Sigmoid colon (tissue), 7 donors: Measurements from ENCODE around the gene HDGF. TPM values are rescaled to one million over a fixed set of nuclear protein-coding genes. Genes with fewer than 3 reads are reported as not detected.

ENCODE experiments used
- DNase-seq: peaks from one replicate; pipeline ENCODE4 v3.0.0-alpha.2; 2019
- H3K27ac ChIP-seq, 4 donors: fragments of 200-600 bp; sonication (generic); one replicate each; pipeline ENCODE4 v1.5.1; 2016 to 2019; ENCODE audit warnings: mild to moderate bottlenecking in 1 of 4
- H3K27me3 ChIP-seq, 3 donors: fragments of 200-600 bp; sonication (generic); one replicate each; pipeline ENCODE4 v1.5.1; 2019; ENCODE audit warnings: mild to moderate bottlenecking in 1 of 3
- H3K36me3 ChIP-seq, 4 donors: fragments of 200-600 bp; sonication (generic); one replicate each; pipeline ENCODE4 v1.5.1; 2016 to 2019
- H3K4me1 ChIP-seq, 4 donors: fragments of 200-600 bp; sonication (generic); one replicate each; pipeline ENCODE4 v1.5.1; 2017 to 2019
- H3K4me3 ChIP-seq, 4 donors: fragments of 200-600 bp; sonication (generic); one replicate each; pipeline ENCODE4 v1.5.1; 2017 to 2019; ENCODE audit warnings: mild to moderate bottlenecking in 2 of 4, moderate library complexity in 1 of 4
- H3K9me3 ChIP-seq, 4 donors: fragments of 200-600 bp in 3 of 4; sonication (generic) in 3 of 4; one replicate each; pipeline versions ENCODE4 v1.5.1 to v1.6.1; 2013 to 2019
- CTCF ChIP-seq, 4 experiments: fragments of 450-650 bp in 3 of 4; fragments of 200-600 bp in 1 of 4; IDR thresholded peaks; one replicate each; pipeline ENCODE4 v1.5.1; 2016 to 2019; ENCODE audit warnings: antibody characterized with exemption in 4 of 4, mild to moderate bottlenecking in 3 of 4, moderate library complexity in 2 of 4
- EP300 ChIP-seq, 4 donors: sonication (generic); formaldehyde crosslinking; IDR thresholded peaks; one replicate each; pipeline ENCODE4 v1.6.1; 2017; ENCODE audit warnings: antibody characterized with exemption in 4 of 4
- POLR2A ChIP-seq, 2 donors: fragments of 450-650 bp; IDR thresholded peaks; one replicate each; pipeline ENCODE4 v1.6.1; 2016; ENCODE audit warnings: antibody characterized with exemption in 2 of 2, mild to moderate bottlenecking in 2 of 2, moderate library complexity in 2 of 2
- POLR2AphosphoS5 ChIP-seq, 4 donors: sonication (generic); formaldehyde crosslinking; IDR thresholded peaks; one replicate each; pipeline ENCODE4 v1.6.1; 2017; ENCODE audit warnings: antibody characterized with exemption in 4 of 4
- WGBS, 2 donors: extraction: QIAGEN DNeasy Blood & Tissue Kit; methylation state at CpG; one replicate each; pipeline ENCODE4 v1.1.7; 2013; 5-methylcytosine and 5-hydroxymethylcytosine counted together
- intact Hi-C: fragments of 100-400 bp; cut with DNase I; formaldehyde crosslinking; loops from one replicate; pipeline ENCODE4 v1.15.1; 2023
- polyA plus RNA-seq, 3 donors: library from polyadenylated mRNA; stranded (reverse); fragments of 200-250 nt; gene quantifications; one replicate each; pipeline ENCODE4 v1.2.3, GENCODE V29; 2013
- total RNA-seq, 4 donors: library from RNA; depleted of rRNA; stranded (reverse); fragments of >200 nt; gene quantifications; one replicate each; pipeline ENCODE4 v1.1.0, GENCODE V29; 2016
- donor health status: healthy with polysubstance abuse.
- donor health status: Bipolar disorder and iron deficiency.
- donor health status: healthy.

The HDGF gene
- total and polyA plus RNA-seq, 7 donors: 108 to 297 (median 128) TPM

- H3K9me3 ChIP-seq: no peaks in the 10 kb centered on the region
- DNase-seq: peak; percentile 99
- intact Hi-C loops: loop anchor here (1.0 kb wide), 1 partner anchor 12 kb away; no protein-coding TSS in a partner anchor
- peak within 1 kb of the TSS; percentile 64 to 79 (median 74) for H3K4me3 ChIP-seq
- H3K27me3 ChIP-seq: no peaks in the 10 kb centered on the region
- H3K27ac ChIP-seq: peak within 1 kb of the TSS; percentile 83 to 88 (median 86)
- H3K4me1 ChIP-seq: peaks cover 0 to 33% (median 29%) of the 10 kb centered on the region in 4 donors
- H3K36me3 ChIP-seq: peaks cover 30 to 56% (median 35%) of the 10 kb centered on the region in 4 donors
- peak; percentile 55 to 92 (median 76) for TF ChIP-seq POLR2AphosphoS5 (IDR thresholded peaks at IDR 0.05)
- no peak for TF ChIP-seq CTCF (IDR thresholded peaks at IDR 0.05)
- TF ChIP-seq EP300 (IDR thresholded peaks at IDR 0.05): peak in 1 of 4 donors; percentile 44
- TF ChIP-seq POLR2A (IDR thresholded peaks at IDR 0.05): no peak
- WGBS, 2 donors: 0% methylated on average over 38 of the region's 38 CpGs
Measured at GRCh38 chr1:156740741-156741480, 10.6 kb downstream of the HDGF start, which contains the start of gene MRPL24. TSS of gene MRPL24 (minus strand) at chr1:156741088. CDS start at chr1:156738704, 2,384 bp downstream.

- peaks cover 30 to 61% (median 35%) of the 10 kb centered on the region in 4 donors for H3K36me3 ChIP-seq
- intact Hi-C loops: no loop called here
- DNase-seq: no peak
- H3K27me3 ChIP-seq: no peaks in the 10 kb centered on the region
- TF ChIP-seq CTCF (IDR thresholded peaks at IDR 0.05) (no peak), POLR2AphosphoS5 (IDR thresholded peaks at IDR 0.05) (no peak), EP300 (IDR thresholded peaks at IDR 0.05) (no peak), POLR2A (IDR thresholded peaks at IDR 0.05) (no peak)
- H3K4me3 ChIP-seq: peak overlapping the region; percentile 64 to 79 (median 74)
- H3K27ac ChIP-seq: peak overlapping the region; percentile 83 to 88 (median 86)
- 11 to 21% methylated on average over 7 of the region's 7 CpGs for WGBS, 2 donors
- no peaks in the 10 kb centered on the region for H3K9me3 ChIP-seq
- peaks cover 0 to 26% (median 23%) of the 10 kb centered on the region in 4 donors for H3K4me1 ChIP-seq
Measured at GRCh38 chr1:156740237-156740740, 11.2 kb downstream of the HDGF start.

GRCh38 chr1:156738916-156739315, 12.6 kb downstream of the HDGF start:
- peaks cover 22 to 61% (median 24%) of the 10 kb centered on the region in 4 donors for H3K36me3 ChIP-seq
- DNase-seq: no peak

GRCh38 chr1:156738407-156738806, 13.1 kb downstream of the HDGF start:
- no peak overlapping the region for H3K27ac ChIP-seq
- H3K4me3 ChIP-seq: no peak overlapping the region
- H3K9me3 ChIP-seq: no peaks in the 10 kb centered on the region
- no peak for DNase-seq
- intact Hi-C loops: no loop called here
- WGBS, 2 donors: 88 to 94% methylated on average over 10 of the region's 10 CpGs
- H3K4me1 ChIP-seq: peaks cover 0 to 19% (median 17%) of the 10 kb centered on the region in 4 donors
- TF ChIP-seq CTCF (IDR thresholded peaks at IDR 0.05) (no peak), POLR2A (IDR thresholded peaks at IDR 0.05) (no peak), POLR2AphosphoS5 (IDR thresholded peaks at IDR 0.05) (no peak), EP300 (IDR thresholded peaks at IDR 0.05) (no peak)
- no peaks in the 10 kb centered on the region for H3K27me3 ChIP-seq
- H3K36me3 ChIP-seq: peaks cover 18 to 61% (median 20%) of the 10 kb centered on the region in 4 donors

More at GRCh38 chr1:156738916-156739315, 12.6 kb downstream of the HDGF start:
- intact Hi-C loops: no loop called here
- TF ChIP-seq CTCF (IDR thresholded peaks at IDR 0.05) (no peak), EP300 (IDR thresholded peaks at IDR 0.05) (no peak), POLR2A (IDR thresholded peaks at IDR 0.05) (no peak), POLR2AphosphoS5 (IDR thresholded peaks at IDR 0.05) (no peak)
- 78 to 89% methylated on average over 2 of the region's 2 CpGs for WGBS, 2 donors
- no peak overlapping the region for H3K27ac ChIP-seq
- no peaks in the 10 kb centered on the region for H3K9me3 ChIP-seq
- no peak overlapping the region for H3K4me3 ChIP-seq
- H3K4me1 ChIP-seq: peaks cover 0 to 19% (median 17%) of the 10 kb centered on the region in 4 donors
- H3K27me3 ChIP-seq: no peaks in the 10 kb centered on the region
